NCI-H774 (cell line): ENCODE data around the gene COL4A1.

Experiments used
- DNase-seq: peaks from one replicate; lab custom pipeline; 2025; lab: John Stamatoyannopoulos, UW

The COL4A1 gene

GRCh38 chr13:110109910-110110309 lies 197.0 kb downstream of the COL4A1 start:
- DNase-seq: no peak

GRCh38 chr13:110109140-110109783 lies 197.7 kb downstream of the COL4A1 start:
- no peak for DNase-seq

- peak; percentile 93 for DNase-seq
Observed at GRCh38 chr13:110108348-110109139, 198.4 kb downstream of the COL4A1 start.

GRCh38 chr13:110107568-110108347 lies 199.2 kb downstream of the COL4A1 start:
- no peak for DNase-seq

- DNase-seq: no peak
Observed at GRCh38 chr13:110106726-110107125, 200.2 kb downstream of the COL4A1 start.

GRCh38 chr13:110105136-110105535 lies 201.8 kb downstream of the COL4A1 start:
- no peak for DNase-seq

GRCh38 chr13:110103534-110103933 lies 203.4 kb downstream of the COL4A1 start:
- DNase-seq: no peak

GRCh38 chr13:110103026-110103425 lies 203.9 kb downstream of the COL4A1 start:
- no peak for DNase-seq

- DNase-seq: no peak
Observed at GRCh38 chr13:110102053-110102452, 204.9 kb downstream of the COL4A1 start.

GRCh38 chr13:110099922-110100321 lies 207.0 kb downstream of the COL4A1 start:
- no peak for DNase-seq
